Immature natural killer cell (primary cell): ENCODE data around the gene SUGCT. TPM values are rescaled to one million over a fixed set of nuclear protein-coding genes. Genes with fewer than 3 reads are reported as not detected.

ENCODE experiments used
- DNase-seq, 3 donors: peaks; one replicate each; pipeline ENCODE4 v3.0.0; 2022; ENCODE audit warnings: mixed read lengths in 1 of 3
- H3K27ac Mint-ChIP-seq, 6 donors: one replicate each; pipeline ENCODE4 v1.8.0; 2020; ENCODE audit warnings: mixed read lengths in 6 of 6, mild to moderate bottlenecking in 5 of 6, inconsistent platforms in 4 of 6, moderate library complexity in 3 of 6
- H3K27me3 Mint-ChIP-seq, 3 donors: one replicate each; pipeline ENCODE4 v1.8.0; 2020 to 2021; ENCODE audit warnings: low read depth in 3 of 3, mild to moderate bottlenecking in 3 of 3, mixed read lengths in 3 of 3, moderate library complexity in 3 of 3, inconsistent platforms in 1 of 3
- H3K36me3 Mint-ChIP-seq, 3 donors: one replicate each; pipeline ENCODE4 v1.8.0; 2020; ENCODE audit warnings: mixed read lengths in 3 of 3, inconsistent platforms in 2 of 3, mild to moderate bottlenecking in 2 of 3
- H3K4me1 Mint-ChIP-seq, 2 donors: one replicate each; pipeline ENCODE4 v1.8.0; 2020; ENCODE audit warnings: inconsistent platforms in 2 of 2, mild to moderate bottlenecking in 2 of 2, mixed read lengths in 2 of 2, moderate library complexity in 1 of 2
- H3K4me3 Mint-ChIP-seq, 5 donors: one replicate each; pipeline ENCODE4 v1.8.0; 2020; ENCODE audit warnings: mild to moderate bottlenecking in 5 of 5, mixed read lengths in 5 of 5, inconsistent platforms in 3 of 5, moderate library complexity in 3 of 5
- H3K9me3 Mint-ChIP-seq, 6 donors: one replicate each; pipeline ENCODE4 v1.8.0; 2020; ENCODE audit warnings: mild to moderate bottlenecking in 6 of 6, mixed read lengths in 6 of 6, inconsistent platforms in 4 of 6, moderate library complexity in 3 of 6
- polyA plus RNA-seq, 3 donors: library from polyadenylated mRNA; unstranded; fragments of 300-500 nt; fragmentation: Illumina TruSeq; gene quantifications; one replicate each; pipeline ENCODE4 v1.2.3, GENCODE V29; 2021

SUGCT gene
- polyA plus RNA-seq, 3 donors from 2014 or later, result 0.28 TPM; not detected in 2

GRCh38 chr7:40885503-40885902 lies 750.7 kb downstream of the SUGCT start:
- Mint-ChIP-seq H3K4me3 (no peak overlapping the region), H3K36me3 (no peaks in the 10 kb centered on the region), H3K4me1 (no peaks in the 10 kb centered on the region), H3K27me3 (no peaks in the 10 kb centered on the region), H3K9me3 (peaks cover 0 to 36% (median 7%) of the 10 kb centered on the region in 6 donors), H3K27ac (no peak overlapping the region)
- no peak for DNase-seq

- Mint-ChIP-seq H3K27ac (no peak overlapping the region), H3K27me3 (no peaks in the 10 kb centered on the region), H3K36me3 (no peaks in the 10 kb centered on the region)
Observed at GRCh38 chr7:40887099-40887498, 752.3 kb downstream of the SUGCT start.

GRCh38 chr7:40888499-40888898 lies 753.7 kb downstream of the SUGCT start:
- H3K27ac Mint-ChIP-seq, result no peak overlapping the region
- H3K27me3 Mint-ChIP-seq, result peaks cover 0 to 1% (median 0%) of the 10 kb centered on the region in 3 donors
- no peak for DNase-seq
- no peaks in the 10 kb centered on the region for H3K36me3 Mint-ChIP-seq
- H3K9me3 Mint-ChIP-seq, result peaks cover 4 to 49% (median 12%) of the 10 kb centered on the region in 6 donors
- H3K4me3 Mint-ChIP-seq, result no peak overlapping the region
- no peaks in the 10 kb centered on the region for H3K4me1 Mint-ChIP-seq

More at GRCh38 chr7:40887099-40887498, 752.3 kb downstream of the SUGCT start:
- Mint-ChIP-seq H3K4me1 (no peaks in the 10 kb centered on the region), H3K9me3 (peaks cover 4 to 41% (median 13%) of the 10 kb centered on the region in 6 donors), H3K4me3 (no peak overlapping the region)
- DNase-seq, result no peak

- no peaks in the 10 kb centered on the region for H3K4me1 Mint-ChIP-seq
- H3K27ac Mint-ChIP-seq, result no peak overlapping the region
- H3K36me3 Mint-ChIP-seq, result no peaks in the 10 kb centered on the region
- H3K4me3 Mint-ChIP-seq, result no peak overlapping the region
- peaks cover 4 to 49% (median 12%) of the 10 kb centered on the region in 6 donors for H3K9me3 Mint-ChIP-seq
- no peak for DNase-seq
- peaks cover 0 to 1% (median 0%) of the 10 kb centered on the region in 3 donors for H3K27me3 Mint-ChIP-seq
Observed at GRCh38 chr7:40889099-40889498, 754.3 kb downstream of the SUGCT start.

- H3K4me1 Mint-ChIP-seq, result no peaks in the 10 kb centered on the region
- H3K36me3 Mint-ChIP-seq, result no peaks in the 10 kb centered on the region
- H3K4me3 Mint-ChIP-seq, result no peak overlapping the region
- peaks cover 2 to 49% (median 13%) of the 10 kb centered on the region in 6 donors for H3K9me3 Mint-ChIP-seq
- no peak for DNase-seq
- peaks cover 0 to 1% (median 0%) of the 10 kb centered on the region in 3 donors for H3K27me3 Mint-ChIP-seq
- no peak overlapping the region for H3K27ac Mint-ChIP-seq
Observed at GRCh38 chr7:40889539-40889938, 754.7 kb downstream of the SUGCT start.

GRCh38 chr7:40890088-40890692 lies 755.4 kb downstream of the SUGCT start:
- Mint-ChIP-seq H3K9me3 (peaks cover 5 to 50% (median 15%) of the 10 kb centered on the region in 6 donors), H3K4me1 (no peaks in the 10 kb centered on the region), H3K27me3 (peaks cover 0 to 1% (median 0%) of the 10 kb centered on the region in 3 donors), H3K4me3 (no peak overlapping the region), H3K27ac (no peak overlapping the region), H3K36me3 (no peaks in the 10 kb centered on the region)
- no peak for DNase-seq

GRCh38 chr7:40891232-40891631 lies 756.4 kb downstream of the SUGCT start:
- peaks cover 5 to 42% (median 15%) of the 10 kb centered on the region in 6 donors for H3K9me3 Mint-ChIP-seq
- no peak overlapping the region for H3K27ac Mint-ChIP-seq
- no peaks in the 10 kb centered on the region for H3K36me3 Mint-ChIP-seq
- H3K27me3 Mint-ChIP-seq, result peaks cover 0 to 1% (median 0%) of the 10 kb centered on the region in 3 donors
- no peak overlapping the region for H3K4me3 Mint-ChIP-seq
- H3K4me1 Mint-ChIP-seq, result no peaks in the 10 kb centered on the region
- DNase-seq, result no peak

GRCh38 chr7:40899151-40899550 lies 764.3 kb downstream of the SUGCT start:
- DNase-seq, result no peak
- no peak overlapping the region for H3K27ac Mint-ChIP-seq
- no peaks in the 10 kb centered on the region for H3K4me1 Mint-ChIP-seq
- H3K4me3 Mint-ChIP-seq, result no peak overlapping the region
- H3K9me3 Mint-ChIP-seq, result peaks cover 3 to 39% (median 18%) of the 10 kb centered on the region in 6 donors
- no peaks in the 10 kb centered on the region for H3K27me3 Mint-ChIP-seq
- peaks cover 0 to 4% (median 0%) of the 10 kb centered on the region in 3 donors for H3K36me3 Mint-ChIP-seq

GRCh38 chr7:40899636-40900507 lies 765.1 kb downstream of the SUGCT start:
- Mint-ChIP-seq H3K27me3 (no peaks in the 10 kb centered on the region), H3K4me3 (no peak overlapping the region), H3K9me3 (peaks cover 3 to 45% (median 16%) of the 10 kb centered on the region in 6 donors), H3K36me3 (peaks cover 0 to 4% (median 0%) of the 10 kb centered on the region in 3 donors), H3K4me1 (no peaks in the 10 kb centered on the region), H3K27ac (no peak overlapping the region)
- DNase-seq, result no peak

- Mint-ChIP-seq H3K27me3 (no peaks in the 10 kb centered on the region), H3K4me1 (no peaks in the 10 kb centered on the region), H3K4me3 (no peak overlapping the region), H3K27ac (no peak overlapping the region), H3K9me3 (peaks cover 2 to 30% (median 7%) of the 10 kb centered on the region in 6 donors), H3K36me3 (peaks cover 0 to 4% (median 0%) of the 10 kb centered on the region in 3 donors)
- DNase-seq, result no peak
Observed at GRCh38 chr7:40903872-40904271, 769.1 kb downstream of the SUGCT start.

GRCh38 chr7:40907286-40907685 lies 772.5 kb downstream of the SUGCT start:
- Mint-ChIP-seq H3K27ac (no peak overlapping the region), H3K27me3 (no peaks in the 10 kb centered on the region), H3K4me1 (no peaks in the 10 kb centered on the region), H3K4me3 (no peak overlapping the region), H3K36me3 (no peaks in the 10 kb centered on the region), H3K9me3 (peaks cover 2 to 22% (median 6%) of the 10 kb centered on the region in 6 donors)
- no peak for DNase-seq

GRCh38 chr7:40909346-40909980 lies 774.7 kb downstream of the SUGCT start:
- no peaks in the 10 kb centered on the region for H3K27me3 Mint-ChIP-seq
- H3K4me1 Mint-ChIP-seq, result no peaks in the 10 kb centered on the region
- H3K4me3 Mint-ChIP-seq, result no peak overlapping the region
- no peaks in the 10 kb centered on the region for H3K36me3 Mint-ChIP-seq
- H3K9me3 Mint-ChIP-seq, result peaks cover 2 to 29% (median 6%) of the 10 kb centered on the region in 6 donors
- no peak overlapping the region for H3K27ac Mint-ChIP-seq
- DNase-seq, result no peak
